ENCODE results near the gene CLNK. TPM values are rescaled to one million over a fixed set of nuclear protein-coding genes. Genes with fewer than 3 reads are reported as not detected.

Gene CLNK
- total RNA-seq, 1 donor from 2014 or later: not detected

DNA sequence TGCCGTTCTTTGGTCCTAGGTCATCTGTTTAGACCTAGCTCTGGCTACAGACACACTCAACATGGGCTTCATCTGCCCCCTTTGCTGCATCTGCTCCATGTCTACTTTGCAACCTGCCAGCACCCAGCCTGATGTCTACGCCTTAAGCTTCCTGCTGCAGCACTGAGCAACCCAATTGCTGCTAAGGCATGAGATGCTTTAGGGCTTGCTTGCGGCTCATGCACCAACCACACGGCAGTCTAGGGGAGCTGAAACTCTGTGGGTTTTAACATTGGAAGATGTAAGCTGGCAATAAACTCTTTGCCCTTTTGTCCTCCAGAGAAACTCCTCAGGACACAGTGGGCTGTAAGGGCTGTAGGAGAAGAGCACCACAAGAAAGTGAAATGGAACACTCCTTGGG is 11.7 kb upstream of the CLNK start:
- Mint-ChIP-seq H3K4me3 (ENCODE audit: unreplicated experiment) (no peak overlapping the region), H3K27ac (ENCODE audit: unreplicated experiment) (no peak overlapping the region), H3K9me3 (ENCODE audit: low read depth) (peaks cover 12% of the 10 kb centered on the region), H3K4me1 (ENCODE audit: low read depth) (peaks cover 8% of the 10 kb centered on the region), H3K36me3 (ENCODE audit: low read depth) (no peaks in the 10 kb centered on the region), H3K27me3 (ENCODE audit: low read depth) (no peaks in the 10 kb centered on the region)
- TF ChIP-seq CTCF (IDR thresholded peaks at IDR 0.05): no peak
- DNase-seq (ENCODE audit: low spot score): no peak

DNA sequence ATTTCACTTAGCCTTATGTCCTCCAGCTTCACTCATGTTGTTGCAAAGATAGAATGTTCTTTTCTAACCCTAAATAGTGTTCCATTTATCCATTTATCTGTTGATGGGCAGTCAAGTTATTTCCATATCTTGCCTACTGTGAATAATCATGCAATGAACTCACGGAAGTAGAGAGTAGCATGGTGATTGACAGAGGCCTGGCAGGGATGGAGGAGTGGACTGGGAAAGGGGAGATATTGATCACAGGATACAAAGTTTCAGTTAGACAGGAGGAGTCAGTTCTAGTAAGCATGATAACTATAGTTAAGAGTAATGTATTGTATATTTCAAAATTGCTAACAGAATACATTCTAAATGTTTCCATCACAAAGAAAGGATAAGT is 10.3 kb upstream of the CLNK start:
- no peak for DNase-seq (ENCODE audit: low spot score)
- Mint-ChIP-seq H3K27ac (ENCODE audit: unreplicated experiment) (no peak overlapping the region), H3K4me3 (ENCODE audit: unreplicated experiment) (no peak overlapping the region), H3K36me3 (ENCODE audit: low read depth) (no peaks in the 10 kb centered on the region), H3K4me1 (ENCODE audit: low read depth) (peaks cover 8% of the 10 kb centered on the region), H3K9me3 (ENCODE audit: low read depth) (peaks cover 12% of the 10 kb centered on the region), H3K27me3 (ENCODE audit: low read depth) (no peaks in the 10 kb centered on the region)
- no peak for TF ChIP-seq CTCF (IDR thresholded peaks at IDR 0.05)

GRCh38 chr4:10694151-10694827 is 9.7 kb upstream of the CLNK start:
- Mint-ChIP-seq H3K4me1 (ENCODE audit: low read depth) (peaks cover 8% of the 10 kb centered on the region), H3K27me3 (ENCODE audit: low read depth) (no peaks in the 10 kb centered on the region), H3K4me3 (ENCODE audit: unreplicated experiment) (no peak overlapping the region), H3K36me3 (ENCODE audit: low read depth) (no peaks in the 10 kb centered on the region), H3K9me3 (ENCODE audit: low read depth) (peaks cover 12% of the 10 kb centered on the region), H3K27ac (ENCODE audit: unreplicated experiment) (no peak overlapping the region)
- DNase-seq (ENCODE audit: low spot score): no peak
- TF ChIP-seq CTCF (IDR thresholded peaks at IDR 0.05): no peak

GRCh38 chr4:10691651-10692050 is 7.1 kb upstream of the CLNK start:
- Mint-ChIP-seq H3K36me3 (ENCODE audit: low read depth) (no peaks in the 10 kb centered on the region), H3K27me3 (ENCODE audit: low read depth) (no peaks in the 10 kb centered on the region)

GRCh38 chr4:10690185-10690907 is 5.8 kb upstream of the CLNK start:
- no peak overlapping the region for H3K27ac Mint-ChIP-seq (ENCODE audit: unreplicated experiment)
- no peaks in the 10 kb centered on the region for H3K36me3 Mint-ChIP-seq (ENCODE audit: low read depth)
- H3K4me1 Mint-ChIP-seq (ENCODE audit: low read depth): peaks cover 8% of the 10 kb centered on the region

More at GRCh38 chr4:10691651-10692050, 7.1 kb upstream of the CLNK start:
- Mint-ChIP-seq H3K4me1 (ENCODE audit: low read depth) (peaks cover 8% of the 10 kb centered on the region), H3K27ac (ENCODE audit: unreplicated experiment) (no peak overlapping the region), H3K9me3 (ENCODE audit: low read depth) (no peaks in the 10 kb centered on the region), H3K4me3 (ENCODE audit: unreplicated experiment) (no peak overlapping the region)
- no peak for TF ChIP-seq CTCF (IDR thresholded peaks at IDR 0.05)
- no peak for DNase-seq (ENCODE audit: low spot score)

More at GRCh38 chr4:10690185-10690907, 5.8 kb upstream of the CLNK start:
- no peak overlapping the region for H3K4me3 Mint-ChIP-seq (ENCODE audit: unreplicated experiment)
- H3K27me3 Mint-ChIP-seq (ENCODE audit: low read depth): no peaks in the 10 kb centered on the region
- TF ChIP-seq CTCF (IDR thresholded peaks at IDR 0.05): no peak
- no peak for DNase-seq (ENCODE audit: low spot score)
- H3K9me3 Mint-ChIP-seq (ENCODE audit: low read depth): no peaks in the 10 kb centered on the region
